NCI-H187 (cell line): ENCODE data around the gene SLC7A8.
"Not testable (repeated sequence)": the region's sequence is repeated elsewhere in the genome, so short reads cannot be mapped to it uniquely, and the experiment has no call there.

ENCODE experiments used
- DNase-seq, 2 experiments: peaks; one replicate each; lab custom pipeline; 2025; lab: John Stamatoyannopoulos, UW

The SLC7A8 gene

GRCh38 chr14:23113431-23114119 is 69.9 kb downstream of the SLC7A8 start:
- DNase-seq, result no peak

GRCh38 chr14:23112359-23113178 is 70.9 kb downstream of the SLC7A8 start:
- no peak for DNase-seq

GRCh38 chr14:23110579-23111365 is 72.7 kb downstream of the SLC7A8 start:
- no peak for DNase-seq

GRCh38 chr14:23109769-23110168 is 73.7 kb downstream of the SLC7A8 start:
- no peak for DNase-seq

- DNase-seq, result not testable (repeated sequence)
Measured at GRCh38 chr14:23108169-23108568, 75.3 kb downstream of the SLC7A8 start.

- not testable (repeated sequence) for DNase-seq
Measured at GRCh38 chr14:23107620-23108019, 75.8 kb downstream of the SLC7A8 start.

GRCh38 chr14:23106747-23107045 is 76.8 kb downstream of the SLC7A8 start:
- no peak for DNase-seq

- no peak for DNase-seq
Measured at GRCh38 chr14:23105348-23105824, 78.1 kb downstream of the SLC7A8 start.

GRCh38 chr14:23104591-23105347 is 78.7 kb downstream of the SLC7A8 start, which contains the start of gene CIROP:
CIROP (minus strand) TSS chr14:23104989; CDS start chr14:23104920, 69 bp downstream.
- DNase-seq, result no peak

GRCh38 chr14:23104070-23104590 is 79.3 kb downstream of the SLC7A8 start:
- DNase-seq, result no peak

GRCh38 chr14:23103581-23103980 is 79.9 kb downstream of the SLC7A8 start:
- DNase-seq, result no peak

GRCh38 chr14:23102801-23103200 is 80.7 kb downstream of the SLC7A8 start:
- no peak for DNase-seq

- no peak for DNase-seq
Measured at GRCh38 chr14:23101986-23102625, 81.4 kb downstream of the SLC7A8 start.

GRCh38 chr14:23101213-23101970 is 82.1 kb downstream of the SLC7A8 start:
- DNase-seq, result no peak

GRCh38 chr14:23099212-23099861 is 84.1 kb downstream of the SLC7A8 start:
- no peak for DNase-seq

GRCh38 chr14:23097786-23098185 is 85.7 kb downstream of the SLC7A8 start:
- no peak for DNase-seq

GRCh38 chr14:23095196-23096108 is 88.0 kb downstream of the SLC7A8 start, which contains the start of gene C14orf119:
C14orf119 (plus strand) TSS chr14:23095505; CDS start chr14:23097659, 2,154 bp downstream.
- no peak for DNase-seq

- DNase-seq, result no peak
Measured at GRCh38 chr14:23094666-23095195, 88.7 kb downstream of the SLC7A8 start, which contains the start of gene ACIN1. ACIN1 (minus strand) TSS chr14:23095136; CDS start chr14:23095112, 24 bp downstream.
